Astrocyte (in vitro differentiated cells and primary cell): ENCODE data around the gene PSKH1. TPM values are rescaled to one million over a fixed set of nuclear protein-coding genes. Genes with fewer than 3 reads are reported as not detected.

ENCODE experiments used
- DNase-seq: peaks from one replicate; pipeline ENCODE4 v3.0.0-alpha.2; 2010; ENCODE audit warnings: low read depth
- FAIRE-seq: peaks from 2 replicates; lab custom pipeline; 2011; peaks lifted over from hg19 to GRCh38; lab: Jason Lieb, UNC
- H2AFZ ChIP-seq: 2 replicates; pipeline ENCODE4 v1.6.0; 2012; ENCODE audit warnings: low read depth, low read length, inconsistent platforms
- H3K27ac ChIP-seq: 2 replicates; pipeline ENCODE4 v1.5.1; 2011; ENCODE audit warnings: low read depth, low read length, inconsistent platforms
- H3K27me3 ChIP-seq: 2 replicates; pipeline ENCODE4 v1.6.0; 2011; ENCODE audit warnings: low read length, inconsistent platforms; ENCODE audit not compliant: insufficient read depth
- H3K36me3 ChIP-seq: 2 replicates; pipeline ENCODE4 v1.5.1; 2011; ENCODE audit warnings: low read length, inconsistent platforms; ENCODE audit not compliant: insufficient read depth
- H3K4me1 ChIP-seq: 2 replicates; pipeline ENCODE4 v1.5.1; 2011; ENCODE audit warnings: low read length, inconsistent platforms; ENCODE audit not compliant: insufficient read depth
- H3K4me2 ChIP-seq: 2 replicates; pipeline ENCODE4 v1.6.0; 2012; ENCODE audit warnings: low read length, inconsistent platforms
- H3K4me3 ChIP-seq: 2 replicates; pipeline ENCODE4 v1.5.1; 2011; ENCODE audit warnings: low read depth, mild to moderate bottlenecking, low read length, inconsistent platforms; ENCODE audit not compliant: insufficient read depth
- H3K79me2 ChIP-seq: 2 replicates; pipeline ENCODE4 v1.6.0; 2012; ENCODE audit warnings: mild to moderate bottlenecking, low read length, inconsistent platforms; ENCODE audit not compliant: insufficient read depth
- H3K9ac ChIP-seq: 2 replicates; pipeline ENCODE4 v1.6.0; 2012; ENCODE audit warnings: mild to moderate bottlenecking, low read length, inconsistent platforms
- H3K9me3 ChIP-seq: 2 replicates; pipeline ENCODE4 v1.5.1; 2012; ENCODE audit warnings: low read depth, mild to moderate bottlenecking, low read length, inconsistent platforms; ENCODE audit not compliant: insufficient read depth
- H4K20me1 ChIP-seq: 2 replicates; pipeline ENCODE4 v1.6.0; 2012; ENCODE audit warnings: low read length, inconsistent platforms; ENCODE audit not compliant: insufficient read depth
- H3K27ac Mint-ChIP-seq: one replicate; pipeline ENCODE4 v1.8.0; 2021; ENCODE audit warnings: mild to moderate bottlenecking, mixed read lengths; ENCODE audit not compliant: unreplicated experiment
- H3K27me3 Mint-ChIP-seq: one replicate; pipeline ENCODE4 v1.8.0; 2021; ENCODE audit warnings: low read depth, mixed read lengths; ENCODE audit not compliant: unreplicated experiment
- H3K36me3 Mint-ChIP-seq: one replicate; pipeline ENCODE4 v1.8.0; 2021; ENCODE audit warnings: low read depth, mixed read lengths; ENCODE audit not compliant: unreplicated experiment
- H3K4me1 Mint-ChIP-seq: one replicate; pipeline ENCODE4 v1.8.0; 2021; ENCODE audit warnings: low read depth, mixed read lengths; ENCODE audit not compliant: unreplicated experiment
- H3K4me3 Mint-ChIP-seq: one replicate; pipeline ENCODE4 v1.8.0; 2021; ENCODE audit warnings: mild to moderate bottlenecking, moderate library complexity, mixed read lengths; ENCODE audit not compliant: unreplicated experiment
- H3K9me3 Mint-ChIP-seq: one replicate; pipeline ENCODE4 v1.8.0; 2021; ENCODE audit warnings: mild to moderate bottlenecking, mixed read lengths; ENCODE audit not compliant: unreplicated experiment
- EZH2 ChIP-seq: IDR thresholded peaks from 2 replicates; pipeline ENCODE4 v1.6.1; 2012; ENCODE audit warnings: mild to moderate bottlenecking, low read length, inconsistent platforms; ENCODE audit not compliant: insufficient read depth
- total RNA-seq: library from RNA; stranded (reverse); gene quantifications from 2 replicates; pipeline ENCODE4 v1.2.1, GENCODE V29; 2021
- TF ChIP-seq, protein P1 (sequence below): IDR thresholded peaks from 2 replicates; pipeline ENCODE4 v1.5.1; 2011; ENCODE audit warnings: low read depth, mild to moderate bottlenecking, inconsistent platforms, low read length, moderate library complexity; ENCODE audit not compliant: insufficient read depth

The PSKH1 gene
- total RNA-seq, 1 donor from 2014 or later: 27.3 TPM

DNA sequence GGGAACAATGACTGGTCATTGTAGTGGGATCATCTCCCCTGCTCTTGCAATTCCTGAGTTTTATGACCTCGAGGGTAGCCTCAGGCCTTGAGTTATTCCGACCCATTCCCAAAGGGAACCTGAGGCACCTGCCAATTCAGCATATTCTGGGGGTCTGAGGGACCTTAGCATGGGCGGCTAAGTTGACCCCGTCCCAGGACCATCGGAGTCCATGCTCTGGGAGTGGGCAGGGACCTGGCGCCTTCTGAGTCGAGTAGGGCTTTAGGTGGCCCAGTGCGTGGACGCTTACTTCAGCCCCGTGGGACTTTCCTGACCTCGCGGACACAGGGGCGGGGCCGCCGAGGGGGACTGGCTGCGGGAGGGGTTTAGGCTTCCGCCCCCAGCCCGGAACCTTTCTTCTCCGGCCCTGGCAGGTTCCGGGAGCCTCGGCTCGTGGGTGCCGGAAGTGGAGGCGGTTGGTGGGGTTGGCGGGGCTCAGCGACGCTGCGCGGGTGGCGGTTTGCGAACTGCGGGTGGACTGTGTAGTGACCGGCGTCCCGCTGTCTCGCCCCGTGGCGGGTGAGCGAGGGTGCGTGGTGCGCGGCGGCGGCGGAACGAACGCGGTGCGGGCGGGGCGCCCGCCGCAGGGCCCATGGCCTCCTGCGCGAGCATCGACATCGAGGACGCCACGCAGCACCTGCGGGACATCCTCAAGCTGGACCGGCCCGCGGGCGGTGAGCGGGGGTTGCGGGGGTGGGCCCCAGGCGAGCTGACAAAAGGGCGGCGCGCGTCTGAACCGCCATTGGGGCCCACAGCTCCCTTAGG is 20.2 kb upstream of the PSKH1 start, which contains the start of gene EDC4:
Gene EDC4, plus strand, starts transcription at position 422 of the 804 bp plus-strand sequence. Its CDS starts 210 bp downstream, at position 632.
- Mint-ChIP-seq H3K36me3 (peaks cover 12% of the 10 kb centered on the region), H3K27me3 (no peaks in the 10 kb centered on the region), H3K27ac (peak within 1 kb of the TSS; percentile 60), H3K4me1 (peaks cover 17% of the 10 kb centered on the region), H3K9me3 (no peaks in the 10 kb centered on the region), H3K4me3 (peak within 1 kb of the TSS; percentile 97)
- Histone ChIP-seq H3K4me2 (peak within 1 kb of the TSS; percentile 97), H3K9ac (peak within 1 kb of the TSS; percentile 97), H4K20me1 (peaks cover 72% of the 10 kb centered on the region), H3K36me3 (peaks cover 32% of the 10 kb centered on the region), H3K27ac (peak within 1 kb of the TSS; percentile 68), H3K27me3 (no peaks in the 10 kb centered on the region), H3K4me3 (peak within 1 kb of the TSS; percentile 78), H3K9me3 (no peaks in the 10 kb centered on the region), H3K79me2 (peaks cover 53% of the 10 kb centered on the region), H2AFZ (peak within 1 kb of the TSS; percentile 73), H3K4me1 (peaks cover 13% of the 10 kb centered on the region)
- TF ChIP-seq, protein P1, sequence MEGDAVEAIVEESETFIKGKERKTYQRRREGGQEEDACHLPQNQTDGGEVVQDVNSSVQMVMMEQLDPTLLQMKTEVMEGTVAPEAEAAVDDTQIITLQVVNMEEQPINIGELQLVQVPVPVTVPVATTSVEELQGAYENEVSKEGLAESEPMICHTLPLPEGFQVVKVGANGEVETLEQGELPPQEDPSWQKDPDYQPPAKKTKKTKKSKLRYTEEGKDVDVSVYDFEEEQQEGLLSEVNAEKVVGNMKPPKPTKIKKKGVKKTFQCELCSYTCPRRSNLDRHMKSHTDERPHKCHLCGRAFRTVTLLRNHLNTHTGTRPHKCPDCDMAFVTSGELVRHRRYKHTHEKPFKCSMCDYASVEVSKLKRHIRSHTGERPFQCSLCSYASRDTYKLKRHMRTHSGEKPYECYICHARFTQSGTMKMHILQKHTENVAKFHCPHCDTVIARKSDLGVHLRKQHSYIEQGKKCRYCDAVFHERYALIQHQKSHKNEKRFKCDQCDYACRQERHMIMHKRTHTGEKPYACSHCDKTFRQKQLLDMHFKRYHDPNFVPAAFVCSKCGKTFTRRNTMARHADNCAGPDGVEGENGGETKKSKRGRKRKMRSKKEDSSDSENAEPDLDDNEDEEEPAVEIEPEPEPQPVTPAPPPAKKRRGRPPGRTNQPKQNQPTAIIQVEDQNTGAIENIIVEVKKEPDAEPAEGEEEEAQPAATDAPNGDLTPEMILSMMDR: no peak
- TF ChIP-seq EZH2: no peak
- FAIRE-seq (no peak), DNase-seq (peak; percentile 62)

DNA sequence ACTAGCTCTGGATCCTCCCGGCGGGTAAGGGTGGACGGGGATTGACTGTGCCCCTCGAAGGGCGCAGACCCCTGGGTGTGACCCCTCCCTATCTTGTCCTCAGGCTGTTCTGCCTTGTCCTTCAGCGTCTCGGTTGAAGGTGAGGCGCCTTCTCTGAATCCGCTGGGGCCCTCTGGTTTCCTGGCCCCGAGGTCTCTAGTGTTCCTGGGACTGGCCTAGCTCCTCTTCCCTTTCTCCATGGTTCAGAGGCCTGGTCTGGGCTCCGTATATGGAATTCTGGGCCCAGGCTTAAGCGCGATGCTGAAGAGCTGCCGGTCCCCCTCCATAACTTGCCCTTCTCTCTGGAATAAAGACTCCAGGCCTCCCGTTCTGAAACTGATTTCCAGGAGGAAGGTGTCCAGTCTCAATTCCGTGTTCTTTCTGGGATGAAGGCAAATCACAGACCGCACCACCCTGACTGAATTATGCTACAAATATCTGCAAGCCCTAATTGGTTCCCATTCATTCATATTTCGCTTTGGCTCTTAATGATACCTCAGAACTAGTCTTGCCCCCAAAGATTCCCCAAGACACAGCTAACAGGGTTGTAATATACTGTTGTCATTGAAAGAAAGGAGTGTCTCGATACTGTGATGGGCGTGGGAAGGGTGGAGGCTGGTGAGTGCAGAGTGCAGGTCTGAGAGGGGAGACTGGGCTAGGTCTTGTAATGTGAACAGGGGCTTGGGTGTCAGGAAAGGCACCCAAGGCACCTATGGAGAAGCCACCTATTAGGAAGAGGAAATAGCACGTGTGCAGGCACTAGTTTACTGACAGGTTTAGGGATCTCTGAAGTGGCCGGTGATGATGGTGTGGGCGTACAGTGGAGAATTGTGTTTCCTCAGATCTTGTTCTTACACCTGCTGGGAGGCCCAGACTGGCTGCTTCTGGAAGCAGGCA is 19.4 kb upstream of the PSKH1 start:
- Mint-ChIP-seq H3K27me3 (no peaks in the 10 kb centered on the region), H3K27ac (peak overlapping the region; percentile 55), H3K4me3 (peak overlapping the region; percentile 97), H3K4me1 (peaks cover 16% of the 10 kb centered on the region), H3K9me3 (no peaks in the 10 kb centered on the region), H3K36me3 (peaks cover 14% of the 10 kb centered on the region)
- Histone ChIP-seq H3K4me3 (peak overlapping the region; percentile 78), H3K27ac (peak overlapping the region; percentile 68), H3K36me3 (peaks cover 34% of the 10 kb centered on the region), H3K27me3 (no peaks in the 10 kb centered on the region), H3K9me3 (no peaks in the 10 kb centered on the region), H4K20me1 (peaks cover 73% of the 10 kb centered on the region), H3K9ac (peak overlapping the region; percentile 97), H3K4me2 (peak overlapping the region; percentile 97), H2AFZ (peak overlapping the region; percentile 73), H3K79me2 (peaks cover 51% of the 10 kb centered on the region), H3K4me1 (peaks cover 13% of the 10 kb centered on the region)
- FAIRE-seq (no peak), DNase-seq (no peak)
- no peak for TF ChIP-seq EZH2
- TF ChIP-seq, protein P1: no peak
